MG63 (cell line): ENCODE measurements around the gene LTK. TPM values are rescaled to one million over a fixed set of nuclear protein-coding genes. Genes with fewer than 3 reads are reported as not detected.

Experiments
- DNase-seq: peaks from one replicate; pipeline ENCODE4 v3.0.0-alpha.2; 2020
- H3K27me3 ChIP-seq: fragments of 250-450 bp; sonication (Bioruptor Pico); 2 replicates; pipeline ENCODE4 v1.5.1; 2020; ENCODE audit warnings: mild to moderate bottlenecking, moderate library complexity
- H3K36me3 ChIP-seq: fragments of 250-450 bp; sonication (Bioruptor Pico); 2 replicates; pipeline ENCODE4 v1.5.1; 2020; ENCODE audit warnings: mild to moderate bottlenecking, moderate library complexity
- H3K4me3 ChIP-seq: fragments of 250-450 bp; sonication (Bioruptor Pico); 2 replicates; pipeline ENCODE4 v1.5.1; 2020; ENCODE audit warnings: mild to moderate bottlenecking, moderate library complexity
- H3K9me3 ChIP-seq: fragments of 250-450 bp; sonication (Bioruptor Pico); 2 replicates; pipeline ENCODE4 v1.5.1; 2020; ENCODE audit warnings: mild to moderate bottlenecking, moderate library complexity
- total RNA-seq: library from RNA; depleted of rRNA; stranded (reverse); fragments of >200 nt; shearing (Covaris generic); gene quantifications from 2 replicates; pipeline ENCODE4 v1.2.3, GENCODE V29; 2014; ENCODE audit warnings: low replicate concordance

Gene LTK
- total RNA-seq, 1 experiment from 2014 or later, result not detected

DNA sequence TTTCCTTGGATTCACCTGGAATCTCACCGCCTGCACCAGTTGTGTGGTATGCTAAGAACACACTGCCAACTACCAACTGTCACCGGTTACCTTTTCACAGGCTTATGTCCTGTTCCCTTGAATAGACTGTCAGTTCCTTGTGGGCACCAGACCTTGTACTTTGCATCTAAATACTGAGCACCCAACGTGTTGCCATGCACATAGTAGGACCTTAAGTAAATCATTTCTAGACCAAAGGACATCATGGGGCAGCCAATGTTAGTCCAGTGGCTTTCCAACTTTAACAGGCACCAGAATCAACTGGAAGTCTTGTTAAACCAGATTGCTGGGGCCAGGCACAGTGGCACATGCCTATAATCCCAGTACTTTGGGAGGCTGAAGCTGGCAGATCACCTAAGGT is 31.6 kb upstream of the LTK start:
- no peak overlapping the region for H3K4me3 ChIP-seq
- no peaks in the 10 kb centered on the region for H3K9me3 ChIP-seq
- no peak for DNase-seq
- no peaks in the 10 kb centered on the region for H3K27me3 ChIP-seq
- H3K36me3 ChIP-seq, result peaks cover 6% of the 10 kb centered on the region

DNA sequence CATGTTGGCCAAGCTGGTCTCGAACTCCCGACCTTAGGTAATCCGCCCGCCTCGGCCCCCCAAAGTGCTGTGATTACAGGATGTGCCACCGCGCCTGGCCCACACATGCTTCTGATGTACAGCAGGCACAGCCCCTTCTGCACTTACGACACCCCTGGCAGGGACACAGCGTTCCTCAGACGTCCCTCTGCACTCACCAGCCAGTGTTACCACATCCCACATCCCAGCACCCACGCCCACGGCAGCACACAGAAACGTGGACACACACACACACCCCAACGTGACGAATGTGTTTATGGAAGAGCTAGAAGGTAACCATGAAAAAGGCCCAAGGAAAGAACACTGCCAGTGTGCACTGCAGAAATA is 31.0 kb upstream of the LTK start:
- Histone ChIP-seq H3K36me3 (peaks cover 6% of the 10 kb centered on the region), H3K4me3 (peak overlapping the region; percentile 93), H3K9me3 (no peaks in the 10 kb centered on the region), H3K27me3 (no peaks in the 10 kb centered on the region)
- no peak for DNase-seq

DNA sequence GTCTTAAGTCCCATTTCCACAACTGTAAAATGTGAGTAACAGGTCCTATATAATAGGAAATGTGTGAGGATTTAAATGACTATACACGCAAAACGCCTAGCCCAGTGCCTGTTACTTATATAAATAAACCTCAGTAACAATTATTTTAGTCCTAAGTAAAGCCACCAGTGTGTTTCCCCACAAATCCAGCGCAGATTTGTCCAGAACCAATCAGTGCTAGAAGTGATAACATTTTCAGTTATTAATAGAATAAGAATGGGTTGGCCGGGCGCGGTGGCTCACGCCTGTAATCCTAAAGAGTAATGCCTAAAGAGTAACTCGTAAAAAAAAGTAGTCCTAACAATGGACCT is 29.9 kb upstream of the LTK start:
- DNase-seq, result no peak
- Histone ChIP-seq H3K9me3 (no peaks in the 10 kb centered on the region), H3K36me3 (peaks cover 6% of the 10 kb centered on the region), H3K27me3 (no peaks in the 10 kb centered on the region), H3K4me3 (peak overlapping the region; percentile 93)

DNA sequence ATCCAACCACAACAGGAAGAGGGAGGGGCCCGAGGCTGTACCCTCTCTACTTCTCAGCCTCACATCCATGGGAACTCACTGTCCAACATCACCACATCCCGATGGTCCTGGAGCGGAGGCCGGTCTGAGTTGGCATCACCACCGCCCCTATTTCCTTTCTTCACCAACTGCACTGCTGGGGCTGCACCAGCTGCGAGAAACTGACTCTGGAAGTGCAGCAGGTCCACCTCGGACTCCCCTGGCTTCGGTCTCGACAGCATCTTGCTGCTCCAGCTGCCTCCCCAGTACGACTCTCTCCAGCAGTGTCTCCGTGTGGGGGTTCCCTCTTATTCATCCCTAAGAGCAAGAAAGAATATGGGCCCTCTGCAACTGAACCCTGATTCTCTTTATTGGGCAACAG is 23.2 kb upstream of the LTK start:
- H3K4me3 ChIP-seq, result no peak overlapping the region
- no peak for DNase-seq
- no peaks in the 10 kb centered on the region for H3K27me3 ChIP-seq
- H3K36me3 ChIP-seq, result peaks cover 31% of the 10 kb centered on the region
- no peaks in the 10 kb centered on the region for H3K9me3 ChIP-seq

DNA sequence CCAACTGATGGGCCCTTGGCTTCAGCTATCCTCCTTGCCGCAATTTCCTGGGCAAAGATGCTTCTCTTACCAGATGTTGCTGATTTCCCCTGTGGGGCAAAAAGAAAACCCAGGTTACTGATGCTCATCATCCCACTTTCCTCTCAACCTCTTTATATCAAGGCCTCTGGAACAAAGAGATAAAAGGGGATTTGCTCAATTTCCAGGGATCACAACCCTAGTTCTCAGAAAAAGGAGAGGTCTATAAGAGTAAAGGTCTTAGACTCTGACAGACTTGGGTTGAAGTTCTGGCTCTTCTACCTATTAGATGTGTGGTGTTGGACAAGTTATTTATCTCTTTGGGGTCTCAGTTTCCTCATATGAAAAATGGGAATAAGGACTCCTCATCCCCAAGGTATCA is 21.9 kb upstream of the LTK start:
- DNase-seq, result no peak
- Histone ChIP-seq H3K4me3 (no peak overlapping the region), H3K9me3 (no peaks in the 10 kb centered on the region), H3K27me3 (no peaks in the 10 kb centered on the region), H3K36me3 (peaks cover 31% of the 10 kb centered on the region)

DNA sequence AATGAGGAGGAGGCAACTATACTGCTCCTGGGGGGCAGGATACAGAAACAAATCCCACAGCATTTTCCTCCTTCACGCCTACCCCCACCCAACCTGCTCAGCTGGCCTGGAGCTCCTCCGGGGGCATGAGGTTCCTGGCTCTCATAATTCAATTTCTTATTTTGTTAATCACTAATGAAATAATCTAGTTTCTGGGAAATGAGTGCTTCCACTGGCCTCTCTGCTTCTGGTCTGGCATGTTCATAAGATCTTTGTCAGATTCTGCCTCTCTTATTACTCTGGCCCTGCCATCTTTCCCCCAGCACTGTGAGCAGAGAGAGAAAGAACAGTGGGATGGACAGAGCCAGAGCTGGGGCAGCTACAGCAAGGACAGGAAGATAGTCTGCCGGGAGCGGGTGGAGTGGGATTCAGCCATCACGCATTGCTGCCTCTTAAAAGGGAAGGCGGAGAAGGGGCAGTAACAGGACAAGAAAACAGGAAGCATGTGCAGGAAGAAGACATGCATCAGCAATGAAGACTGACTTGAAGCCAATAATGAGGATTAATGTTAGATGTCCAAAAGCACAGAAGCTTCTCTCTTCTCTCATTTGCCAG is 16.8 kb upstream of the LTK start:
- DNase-seq, result no peak
- Histone ChIP-seq H3K27me3 (no peaks in the 10 kb centered on the region), H3K36me3 (peaks cover 40% of the 10 kb centered on the region), H3K4me3 (no peak overlapping the region), H3K9me3 (no peaks in the 10 kb centered on the region)

DNA sequence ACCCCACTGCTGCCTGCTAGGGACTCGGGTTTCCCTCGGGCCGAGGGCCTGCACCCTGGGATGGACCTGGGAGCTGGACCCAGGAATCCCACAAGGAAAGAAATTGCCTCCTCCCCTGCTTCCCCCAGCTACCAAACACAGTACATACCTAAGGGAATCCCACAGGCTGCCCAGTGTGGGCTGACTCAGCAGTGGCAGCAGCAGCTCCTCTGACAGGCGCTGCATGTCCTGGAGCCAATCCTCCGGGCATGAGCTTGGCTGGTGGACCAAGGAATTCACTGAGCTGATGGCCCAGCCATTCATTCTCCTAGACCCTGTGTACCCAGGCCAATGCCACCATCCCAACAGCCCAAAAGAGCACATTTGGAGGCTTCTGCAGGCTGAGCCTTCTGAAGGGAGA is 9.5 kb upstream of the LTK start:
- H3K9me3 ChIP-seq, result no peaks in the 10 kb centered on the region
- no peaks in the 10 kb centered on the region for H3K27me3 ChIP-seq
- peaks cover 15% of the 10 kb centered on the region for H3K36me3 ChIP-seq
- no peak overlapping the region for H3K4me3 ChIP-seq
- DNase-seq, result peak; percentile 17

DNA sequence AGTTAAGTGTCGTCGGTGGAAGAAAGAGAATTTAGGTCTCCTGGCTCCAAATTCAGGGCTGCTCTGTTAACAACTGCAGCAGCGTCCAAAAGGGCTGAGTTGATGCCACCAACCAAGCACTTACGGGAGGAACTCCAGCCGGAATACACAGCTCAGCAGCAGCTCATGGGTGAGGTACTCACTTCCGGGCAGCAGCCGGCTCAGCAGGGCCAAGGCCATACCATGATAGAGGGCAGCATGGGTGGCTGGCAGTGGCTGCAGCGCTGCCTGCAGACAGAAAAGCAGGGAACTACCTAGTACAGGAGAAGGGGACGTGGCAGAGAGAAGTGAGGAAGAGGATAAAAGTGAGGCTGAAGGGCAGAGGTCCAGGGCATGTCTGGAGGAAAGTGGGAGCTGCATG is 8.0 kb upstream of the LTK start:
- Histone ChIP-seq H3K4me3 (no peak overlapping the region), H3K9me3 (no peaks in the 10 kb centered on the region), H3K36me3 (peaks cover 8% of the 10 kb centered on the region), H3K27me3 (no peaks in the 10 kb centered on the region)
- DNase-seq, result no peak

DNA sequence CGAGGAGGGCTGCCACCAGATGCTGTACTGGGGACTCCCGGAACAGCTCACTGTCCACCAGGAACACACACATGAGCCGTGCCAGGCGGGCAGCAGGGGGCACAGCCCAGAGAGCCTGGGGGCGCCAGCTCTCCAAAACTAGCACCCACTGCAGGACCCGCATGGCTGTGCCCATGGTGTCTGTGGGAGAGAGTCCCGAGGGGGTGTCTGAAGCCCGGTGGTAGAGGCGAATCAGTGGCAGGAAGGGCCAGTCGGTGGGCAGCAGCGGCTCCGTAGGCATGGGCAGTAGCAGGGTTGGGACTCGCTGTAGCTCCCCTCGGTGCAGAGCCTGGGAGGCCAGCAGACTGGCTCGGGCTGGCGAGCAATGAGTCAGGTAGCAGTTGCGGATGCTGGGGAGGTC is 7.0 kb upstream of the LTK start:
- DNase-seq, result no peak
- Histone ChIP-seq H3K36me3 (peaks cover 2% of the 10 kb centered on the region; the same call in 1 of the 2 replicates), H3K27me3 (no peaks in the 10 kb centered on the region), H3K4me3 (no peak overlapping the region), H3K9me3 (no peaks in the 10 kb centered on the region)

DNA sequence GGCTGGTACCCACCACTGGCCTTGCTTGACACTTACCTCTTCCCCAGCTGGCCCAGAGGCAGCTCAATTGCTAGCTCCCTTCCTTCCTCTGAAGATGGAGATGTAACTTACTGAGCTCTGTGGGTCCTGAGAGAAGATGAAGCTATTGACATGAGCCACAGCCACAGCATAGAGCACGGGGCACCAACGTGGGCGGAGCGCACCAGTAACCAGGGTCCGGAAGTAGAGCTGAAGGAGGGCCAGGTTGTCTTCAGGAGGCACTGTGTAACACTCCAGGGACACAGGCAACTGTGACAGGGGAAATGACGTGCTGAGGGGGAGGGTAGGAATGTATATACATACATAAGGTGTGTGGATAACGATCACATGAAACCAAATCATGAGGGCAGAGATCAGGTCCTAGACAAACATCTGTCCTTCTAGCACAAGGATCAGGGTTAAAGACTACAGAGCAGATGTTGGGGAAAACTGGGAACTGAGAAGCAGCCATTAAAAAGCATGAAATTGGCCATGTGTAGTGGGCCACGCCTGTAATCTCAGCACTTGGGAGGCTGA is 4.3 kb upstream of the LTK start:
- Histone ChIP-seq H3K9me3 (no peaks in the 10 kb centered on the region), H3K36me3 (peaks cover 2% of the 10 kb centered on the region; the same call in 1 of the 2 replicates), H3K27me3 (no peaks in the 10 kb centered on the region), H3K4me3 (no peak overlapping the region)
- DNase-seq, result no peak

DNA sequence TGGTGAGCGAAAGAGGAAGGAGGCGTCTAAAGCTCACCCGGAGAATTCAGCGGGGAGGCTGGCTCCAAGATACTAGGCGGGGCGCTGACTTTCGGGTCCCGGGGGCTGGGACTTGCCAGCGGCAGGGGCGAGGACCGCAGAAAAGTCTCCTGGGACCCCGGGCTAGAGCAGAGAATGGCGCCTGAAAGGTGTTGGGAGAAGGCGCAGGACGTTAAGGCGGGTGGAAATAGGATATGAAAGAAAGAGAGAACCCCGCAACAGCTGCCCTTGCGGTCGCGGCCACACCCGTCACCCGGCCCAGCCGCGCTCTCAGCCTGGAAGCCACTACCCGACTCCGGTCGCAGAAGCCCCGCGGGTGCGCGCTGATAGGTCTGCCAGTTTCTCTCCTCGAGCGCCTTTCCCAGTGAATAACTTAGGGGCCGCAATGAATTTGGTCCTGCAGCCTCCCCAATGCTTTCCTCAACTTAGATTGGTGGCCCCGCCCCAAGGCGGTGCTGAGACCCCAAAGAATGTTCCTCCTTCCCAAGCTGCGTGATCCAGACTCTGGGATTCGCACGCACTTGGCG is 604 bp downstream of the LTK start:
- Histone ChIP-seq H3K4me3 (no peak overlapping the region), H3K9me3 (no peaks in the 10 kb centered on the region), H3K36me3 (peaks cover 2% of the 10 kb centered on the region; the same call in 1 of the 2 replicates), H3K27me3 (no peaks in the 10 kb centered on the region)
- no peak for DNase-seq

DNA sequence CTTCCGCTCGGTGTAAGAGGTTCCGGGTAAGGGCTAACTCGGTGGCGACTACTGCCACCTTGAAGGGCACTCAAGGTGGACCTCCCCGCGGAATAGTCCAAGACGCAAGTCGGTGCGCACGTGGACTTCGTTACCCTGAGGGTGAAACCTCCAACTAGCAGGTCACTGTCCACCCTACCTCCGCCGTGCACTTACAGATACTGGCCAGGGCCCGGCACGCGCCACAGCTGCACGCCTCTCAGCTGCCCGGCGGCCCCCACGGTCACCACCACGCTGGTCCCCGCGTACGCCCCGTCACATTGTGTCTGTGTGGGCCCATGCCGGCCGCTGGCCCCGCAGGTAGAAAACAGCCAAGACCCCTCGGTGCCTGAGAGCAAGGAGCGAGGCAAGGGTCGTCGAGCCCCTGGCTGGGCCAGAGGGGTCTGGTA is 1.1 kb downstream of the LTK start:
- Histone ChIP-seq H3K36me3 (no peaks in the 10 kb centered on the region), H3K9me3 (no peaks in the 10 kb centered on the region), H3K27me3 (no peaks in the 10 kb centered on the region), H3K4me3 (no peak overlapping the region)
- DNase-seq, result no peak

DNA sequence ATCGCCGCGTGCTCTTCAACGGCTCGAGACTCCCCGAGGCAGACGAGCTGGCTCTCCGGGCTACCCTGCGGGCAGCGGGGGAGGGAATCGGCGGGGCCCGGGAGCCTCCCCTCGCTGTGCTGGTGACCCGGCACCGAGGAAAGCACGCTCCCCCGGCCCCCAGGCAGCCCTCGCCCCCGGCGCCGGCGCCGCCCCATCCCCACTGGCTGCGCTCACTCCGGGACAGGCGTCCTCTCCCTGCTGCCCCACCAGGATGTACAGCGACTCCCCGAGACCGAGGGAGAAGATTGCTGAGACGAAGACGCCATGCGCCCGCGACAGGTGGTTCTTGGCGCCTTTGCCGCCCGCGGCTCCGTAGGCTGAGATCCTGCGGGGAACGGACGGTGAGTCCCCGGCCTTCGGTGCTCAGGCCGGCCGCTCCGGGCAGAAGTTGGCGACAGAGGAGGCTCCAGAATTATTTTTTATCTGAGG is 1.7 kb downstream of the LTK start:
- Histone ChIP-seq H3K27me3 (no peaks in the 10 kb centered on the region), H3K4me3 (no peak overlapping the region), H3K36me3 (no peaks in the 10 kb centered on the region), H3K9me3 (no peaks in the 10 kb centered on the region)
- no peak for DNase-seq

DNA sequence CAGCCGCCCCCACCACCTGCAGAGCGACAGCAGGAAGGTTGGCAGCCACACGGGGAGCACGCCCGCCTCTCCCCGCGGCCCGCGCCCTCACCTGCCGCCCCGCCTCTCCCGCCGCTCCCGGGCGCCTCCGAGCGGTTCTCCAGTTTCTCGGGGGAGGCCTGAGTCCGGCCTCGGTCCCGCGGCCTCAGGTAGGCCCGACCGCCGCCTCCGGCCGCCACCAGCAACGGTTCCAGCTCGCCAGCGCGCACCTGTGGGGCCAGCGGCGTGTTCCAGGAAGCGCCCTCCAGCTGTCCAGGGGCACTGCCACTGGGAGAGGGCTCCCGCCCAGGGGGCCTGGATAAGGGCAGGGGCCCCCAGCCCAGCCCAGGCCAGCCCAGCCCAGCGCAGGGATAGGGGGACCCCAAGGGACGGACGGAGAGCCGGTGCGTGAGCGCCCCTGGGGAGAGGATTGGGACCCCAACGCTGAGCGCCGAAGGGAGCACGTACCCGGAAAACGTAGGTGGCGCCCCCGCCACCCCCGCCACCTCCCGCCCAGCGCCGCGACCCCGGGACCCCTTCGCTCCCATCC is 2.2 kb downstream of the LTK start:
- H3K27me3 ChIP-seq, result no peaks in the 10 kb centered on the region
- no peak overlapping the region for H3K4me3 ChIP-seq
- H3K36me3 ChIP-seq, result no peaks in the 10 kb centered on the region
- DNase-seq, result no peak
- no peaks in the 10 kb centered on the region for H3K9me3 ChIP-seq

DNA sequence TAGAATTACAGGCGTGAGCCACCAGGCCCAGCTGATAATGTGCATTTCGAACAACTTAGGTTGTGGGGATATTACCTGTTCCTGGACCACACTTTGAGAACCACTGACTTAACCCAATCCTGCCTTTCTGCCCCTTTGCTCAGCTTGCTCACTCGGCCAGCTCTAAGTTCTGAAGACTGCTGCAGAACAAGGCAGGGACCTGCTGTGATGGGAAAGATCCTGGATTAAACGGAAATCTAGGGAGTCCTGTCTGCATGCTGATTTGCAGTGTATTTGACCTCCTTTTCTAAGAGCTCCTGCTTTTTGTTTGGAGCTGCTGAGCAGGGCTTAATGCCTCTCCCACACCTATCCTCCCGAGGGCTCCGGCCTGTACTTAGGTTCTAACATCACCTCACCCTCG is 2.9 kb downstream of the LTK start:
- Histone ChIP-seq H3K9me3 (no peaks in the 10 kb centered on the region), H3K36me3 (no peaks in the 10 kb centered on the region), H3K27me3 (no peaks in the 10 kb centered on the region), H3K4me3 (no peak overlapping the region)
- DNase-seq, result no peak

DNA sequence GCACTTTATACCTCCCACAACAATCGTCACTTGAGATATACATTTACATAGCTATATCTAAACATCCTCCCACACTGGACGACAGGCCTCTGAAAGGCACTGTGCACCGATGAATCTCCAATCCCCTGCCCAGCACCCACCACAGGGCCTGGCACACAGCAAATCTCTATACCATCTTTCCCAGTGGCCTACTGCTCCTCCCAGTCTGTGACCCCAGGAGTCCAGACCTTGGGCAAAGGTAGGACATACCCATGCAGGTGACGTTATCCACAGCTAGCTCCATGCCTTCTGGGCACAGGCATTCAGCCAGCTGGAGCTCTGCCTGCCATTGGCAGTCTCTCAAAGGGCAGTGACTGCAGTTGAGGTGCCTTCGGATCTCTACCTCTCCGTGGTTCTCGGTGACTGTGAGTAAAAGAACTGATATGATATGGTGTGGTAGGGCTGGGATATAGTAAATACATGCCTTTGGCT is 5.8 kb downstream of the LTK start:
- no peak for DNase-seq
- no peak overlapping the region for H3K4me3 ChIP-seq

DNA sequence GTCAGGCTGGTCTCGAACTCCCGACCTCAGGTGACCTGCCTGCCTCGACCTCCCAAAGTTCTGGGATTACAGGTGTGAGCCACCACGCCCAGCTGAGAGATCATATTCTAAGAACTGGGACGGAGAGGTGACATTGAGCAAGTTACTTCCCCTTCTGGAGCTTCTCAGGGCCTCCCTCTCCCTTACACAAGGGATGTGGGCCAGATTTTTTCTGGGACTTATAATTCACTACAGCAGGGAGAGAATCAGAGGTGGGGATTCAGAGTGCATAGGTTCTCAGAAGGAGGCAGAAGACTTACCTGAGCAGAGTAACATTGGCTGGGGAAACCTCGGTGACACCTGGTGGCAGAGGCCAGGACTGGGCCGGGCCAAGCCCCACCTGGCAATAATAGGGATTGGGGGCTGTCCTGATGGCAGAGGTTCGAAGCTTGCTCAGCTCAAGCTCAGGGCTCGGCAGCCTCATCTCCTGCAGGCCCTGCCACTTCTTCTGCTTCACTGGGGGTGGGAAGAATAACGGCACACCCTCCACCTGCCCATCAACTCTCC is 6.8 kb downstream of the LTK start:
- DNase-seq, result no peak
- Histone ChIP-seq H3K27me3 (no peaks in the 10 kb centered on the region), H3K36me3 (no peaks in the 10 kb centered on the region), H3K4me3 (no peak overlapping the region), H3K9me3 (no peaks in the 10 kb centered on the region)

More for the DNA sequence above, 5.8 kb downstream of the LTK start:
- no peaks in the 10 kb centered on the region for H3K36me3 ChIP-seq
- no peaks in the 10 kb centered on the region for H3K9me3 ChIP-seq
- no peaks in the 10 kb centered on the region for H3K27me3 ChIP-seq

DNA sequence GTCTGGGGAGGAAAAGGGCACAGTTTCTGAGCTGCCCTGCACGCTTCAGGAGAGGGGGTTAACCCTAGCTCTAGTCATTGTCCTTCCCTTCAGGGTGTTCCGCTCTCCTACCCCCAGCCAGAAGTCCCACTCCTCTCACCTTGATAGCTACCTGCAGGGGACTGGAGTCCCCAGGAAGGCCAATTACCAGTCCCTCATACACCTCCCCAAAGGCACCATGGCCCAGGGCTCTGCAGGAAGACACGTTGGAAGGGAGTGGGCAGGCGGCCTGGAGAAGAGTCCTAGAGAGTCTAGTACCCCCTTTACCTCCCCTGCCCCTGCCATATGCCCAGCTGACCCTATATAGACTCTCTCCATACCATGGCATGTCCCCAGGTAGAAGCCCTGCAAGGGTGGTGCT is 7.9 kb downstream of the LTK start:
- Histone ChIP-seq H3K4me3 (no peak overlapping the region), H3K27me3 (no peaks in the 10 kb centered on the region), H3K36me3 (no peaks in the 10 kb centered on the region), H3K9me3 (no peaks in the 10 kb centered on the region)
- no peak for DNase-seq
